SU-DHL-6 (cell line): ENCODE results near the gene STAT1.

Source experiments
- H2AFZ ChIP-seq: fragments of 200-600 bp; sonication (generic); 2 replicates; pipeline ENCODE4 v1.6.1; 2014; ENCODE audit warnings: low read depth, mild to moderate bottlenecking, moderate library complexity, mixed read lengths, antibody characterized with exemption, low read length; ENCODE audit not compliant: severe bottlenecking
- H3F3A ChIP-seq: fragments of 200-600 bp; shearing (Covaris generic); 2 replicates; pipeline ENCODE4 v1.6.0; 2016; ENCODE audit warnings: antibody characterized with exemption, mild to moderate bottlenecking; ENCODE audit not compliant: insufficient read depth
- H3K27ac ChIP-seq: fragments of 200-600 bp; sonication (generic); 2 replicates; pipeline ENCODE4 v1.5.1; 2016; ENCODE audit warnings: low read depth, mild to moderate bottlenecking, low read length, moderate library complexity, mixed read lengths
- H3K27me3 ChIP-seq: fragments of 200-600 bp; sonication (generic), shearing (Covaris generic); 2 replicates; pipeline ENCODE4 v1.6.0; 2014; ENCODE audit warnings: mild to moderate bottlenecking, low read length
- H3K36me3 ChIP-seq: fragments of 200-600 bp; sonication (generic); 2 replicates; pipeline ENCODE4 v1.6.1; 2014; ENCODE audit warnings: mild to moderate bottlenecking, low read length, mixed read lengths
- H3K4me2 ChIP-seq: fragments of 300-600, 200-600 bp; shearing (Covaris generic), sonication (generic); 2 replicates; pipeline ENCODE4 v1.6.0; 2014; ENCODE audit warnings: low read length, low read depth, mild to moderate bottlenecking; ENCODE audit not compliant: poor library complexity, severe bottlenecking
- H3K4me3 ChIP-seq: fragments of 200-600 bp; sonication (generic); 2 replicates; pipeline ENCODE4 v1.5.1; 2014; ENCODE audit warnings: antibody characterized with exemption, low read length, mild to moderate bottlenecking, mixed read lengths; ENCODE audit not compliant: insufficient read depth, poor library complexity, severe bottlenecking
- H3K79me2 ChIP-seq: fragments of 200-600 bp; sonication (generic); 2 replicates; pipeline ENCODE4 v1.6.1; 2014; ENCODE audit warnings: mild to moderate bottlenecking, low read length, moderate library complexity; ENCODE audit not compliant: insufficient read depth
- H3K9ac ChIP-seq: fragments of 200-600 bp; sonication (generic); 2 replicates; pipeline ENCODE4 v1.7.0; 2014; ENCODE audit warnings: mild to moderate bottlenecking, low read length
- H3K9me2 ChIP-seq: fragments of 200-600 bp; sonication (generic); replicated peaks from 2 replicates; pipeline ENCODE4 v1.6.1; 2014; ENCODE audit warnings: low read length; ENCODE audit not compliant: insufficient read depth
- H3K9me3 ChIP-seq: fragments of 200-600 bp; sonication (generic); 2 replicates; pipeline ENCODE4 v1.6.1; 2014; ENCODE audit warnings: low read length, mixed read lengths; ENCODE audit not compliant: insufficient read depth
- H4K20me1 ChIP-seq: fragments of 200-600 bp; sonication (generic); 2 replicates; pipeline ENCODE4 v1.6.1; 2014; ENCODE audit warnings: low read depth, mild to moderate bottlenecking, antibody characterized with exemption, low read length, moderate library complexity, mixed read lengths
- EZH2phosphoT487 ChIP-seq: fragments of 200-600 bp; sonication (generic), shearing (Covaris generic); conservative IDR thresholded peaks from 2 replicates; pipeline ENCODE4 v1.6.1; 2018; ENCODE audit warnings: mild to moderate bottlenecking, antibody characterized with exemption, low read length, moderate library complexity, mixed read lengths
- TF ChIP-seq, protein P1 (sequence below): fragments of 200-600 bp; sonication (generic); IDR thresholded peaks from one replicate; pipeline ENCODE4 v1.5.1; 2017; ENCODE audit warnings: antibody characterized with exemption, mild to moderate bottlenecking, low read length, moderate library complexity; ENCODE audit not compliant: insufficient read depth, poor library complexity, severe bottlenecking

STAT1 gene

GRCh38 chr2:190933361-190933760 is 80.6 kb downstream of the STAT1 start:
- Histone ChIP-seq H3K4me3 (no peak overlapping the region), H3K9me2 (no peaks in the 10 kb centered on the region), H3K27ac (no peak overlapping the region), H3K9ac (no peak overlapping the region), H3K27me3 (no peaks in the 10 kb centered on the region), H4K20me1 (peaks cover 5% of the 10 kb centered on the region; the same call in 1 of the 2 replicates), H3K4me2 (no peak overlapping the region), H2AFZ (no peak overlapping the region), H3K9me3 (no peaks in the 10 kb centered on the region), H3F3A (peaks cover 47% of the 10 kb centered on the region; the same call in 1 of the 2 replicates), H3K79me2 (no peaks in the 10 kb centered on the region), H3K36me3 (peaks cover 64% of the 10 kb centered on the region)
- TF ChIP-seq, protein P1, sequence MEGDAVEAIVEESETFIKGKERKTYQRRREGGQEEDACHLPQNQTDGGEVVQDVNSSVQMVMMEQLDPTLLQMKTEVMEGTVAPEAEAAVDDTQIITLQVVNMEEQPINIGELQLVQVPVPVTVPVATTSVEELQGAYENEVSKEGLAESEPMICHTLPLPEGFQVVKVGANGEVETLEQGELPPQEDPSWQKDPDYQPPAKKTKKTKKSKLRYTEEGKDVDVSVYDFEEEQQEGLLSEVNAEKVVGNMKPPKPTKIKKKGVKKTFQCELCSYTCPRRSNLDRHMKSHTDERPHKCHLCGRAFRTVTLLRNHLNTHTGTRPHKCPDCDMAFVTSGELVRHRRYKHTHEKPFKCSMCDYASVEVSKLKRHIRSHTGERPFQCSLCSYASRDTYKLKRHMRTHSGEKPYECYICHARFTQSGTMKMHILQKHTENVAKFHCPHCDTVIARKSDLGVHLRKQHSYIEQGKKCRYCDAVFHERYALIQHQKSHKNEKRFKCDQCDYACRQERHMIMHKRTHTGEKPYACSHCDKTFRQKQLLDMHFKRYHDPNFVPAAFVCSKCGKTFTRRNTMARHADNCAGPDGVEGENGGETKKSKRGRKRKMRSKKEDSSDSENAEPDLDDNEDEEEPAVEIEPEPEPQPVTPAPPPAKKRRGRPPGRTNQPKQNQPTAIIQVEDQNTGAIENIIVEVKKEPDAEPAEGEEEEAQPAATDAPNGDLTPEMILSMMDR, result no peak
- no peak for TF ChIP-seq EZH2phosphoT487

GRCh38 chr2:190932514-190932913 is 81.5 kb downstream of the STAT1 start:
- no peaks in the 10 kb centered on the region for H3K27me3 ChIP-seq
- TF ChIP-seq, protein P1, result no peak
- no peak for TF ChIP-seq EZH2phosphoT487
- H3K27ac ChIP-seq, result no peak overlapping the region
- H2AFZ ChIP-seq, result no peak overlapping the region
- no peak overlapping the region for H3K9ac ChIP-seq
- H3K9me3 ChIP-seq, result no peaks in the 10 kb centered on the region
- H4K20me1 ChIP-seq, result peaks cover 5% of the 10 kb centered on the region; the same call in 1 of the 2 replicates
- no peaks in the 10 kb centered on the region for H3K79me2 ChIP-seq
- H3K36me3 ChIP-seq, result peaks cover 66% of the 10 kb centered on the region
- H3K9me2 ChIP-seq, result no peaks in the 10 kb centered on the region
- no peak overlapping the region for H3K4me2 ChIP-seq
- no peak overlapping the region for H3K4me3 ChIP-seq
- H3F3A ChIP-seq, result peaks cover 45% of the 10 kb centered on the region; the same call in 1 of the 2 replicates

GRCh38 chr2:190930411-190930810 is 83.6 kb downstream of the STAT1 start:
- H3K27ac ChIP-seq, result no peak overlapping the region
- H3K79me2 ChIP-seq, result no peaks in the 10 kb centered on the region
- no peaks in the 10 kb centered on the region for H3K9me3 ChIP-seq
- H3K9ac ChIP-seq, result no peak overlapping the region
- peaks cover 44% of the 10 kb centered on the region; the same call in 1 of the 2 replicates for H3F3A ChIP-seq
- H3K36me3 ChIP-seq, result peaks cover 61% of the 10 kb centered on the region
- no peaks in the 10 kb centered on the region for H3K27me3 ChIP-seq
- H2AFZ ChIP-seq, result no peak overlapping the region
- H3K9me2 ChIP-seq, result no peaks in the 10 kb centered on the region
- no peak overlapping the region for H3K4me2 ChIP-seq
- H4K20me1 ChIP-seq, result peaks cover 5% of the 10 kb centered on the region; the same call in 1 of the 2 replicates
- H3K4me3 ChIP-seq, result no peak overlapping the region
- TF ChIP-seq EZH2phosphoT487, result no peak
- TF ChIP-seq, protein P1, result no peak
